HG03045 (cell line): ENCODE measurements around the gene SH3BP4.

Experiments used
- ATAC-seq: cut with Tn5 transposase; IDR thresholded peaks from one replicate; pipeline ENCODE4 v1.9.1; 2021; ENCODE audit warnings: mild to moderate bottlenecking, moderate library complexity; ENCODE audit not compliant: unreplicated experiment

The SH3BP4 gene

GRCh38 chr2:234945339-234945873 is 6.4 kb upstream of the SH3BP4 start:
- no peak for ATAC-seq

GRCh38 chr2:234947556-234947955 is 4.3 kb upstream of the SH3BP4 start:
- no peak for ATAC-seq

GRCh38 chr2:234949762-234950434 is 1.9 kb upstream of the SH3BP4 start:
- ATAC-seq = no peak

GRCh38 chr2:234950435-234950729 is 1.4 kb upstream of the SH3BP4 start:
- ATAC-seq = no peak

- no peak for ATAC-seq
Observed at GRCh38 chr2:234950730-234951663, 820 bp upstream of the SH3BP4 start.

- ATAC-seq = no peak
Observed at GRCh38 chr2:234952270-234953115, 676 bp downstream of the SH3BP4 start.

GRCh38 chr2:234953116-234954031 is 1.6 kb downstream of the SH3BP4 start:
- no peak for ATAC-seq

- no peak for ATAC-seq
Observed at GRCh38 chr2:234954551-234954992, 2.8 kb downstream of the SH3BP4 start.

- no peak for ATAC-seq
Observed at GRCh38 chr2:234955091-234955591, 3.3 kb downstream of the SH3BP4 start.

GRCh38 chr2:234955971-234956509 is 4.2 kb downstream of the SH3BP4 start:
- no peak for ATAC-seq

- no peak for ATAC-seq
Observed at GRCh38 chr2:234957834-234958135, 6.0 kb downstream of the SH3BP4 start.

- no peak for ATAC-seq
Observed at GRCh38 chr2:234958311-234958710, 6.5 kb downstream of the SH3BP4 start.

- ATAC-seq = no peak
Observed at GRCh38 chr2:234958746-234959395, 7.1 kb downstream of the SH3BP4 start.

GRCh38 chr2:234960175-234961088 is 8.6 kb downstream of the SH3BP4 start:
- no peak for ATAC-seq

GRCh38 chr2:234961784-234962183 is 10.0 kb downstream of the SH3BP4 start:
- no peak for ATAC-seq

- no peak for ATAC-seq
Observed at GRCh38 chr2:234963773-234964615, 12.2 kb downstream of the SH3BP4 start.
